SU-DHL-6 (cell line): ENCODE results near the gene PXMP4.

Experiments used
- H2AFZ ChIP-seq: fragments of 200-600 bp; sonication (generic); 2 replicates; pipeline ENCODE4 v1.6.1; 2014; ENCODE audit warnings: low read depth, mild to moderate bottlenecking, moderate library complexity, mixed read lengths, antibody characterized with exemption, low read length; ENCODE audit not compliant: severe bottlenecking
- H3F3A ChIP-seq: fragments of 200-600 bp; shearing (Covaris generic); 2 replicates; pipeline ENCODE4 v1.6.0; 2016; ENCODE audit warnings: antibody characterized with exemption, mild to moderate bottlenecking; ENCODE audit not compliant: insufficient read depth
- H3K27ac ChIP-seq: fragments of 200-600 bp; sonication (generic); 2 replicates; pipeline ENCODE4 v1.5.1; 2016; ENCODE audit warnings: low read depth, mild to moderate bottlenecking, low read length, moderate library complexity, mixed read lengths
- H3K27me3 ChIP-seq: fragments of 200-600 bp; sonication (generic), shearing (Covaris generic); 2 replicates; pipeline ENCODE4 v1.6.0; 2014; ENCODE audit warnings: mild to moderate bottlenecking, low read length
- H3K36me3 ChIP-seq: fragments of 200-600 bp; sonication (generic); 2 replicates; pipeline ENCODE4 v1.6.1; 2014; ENCODE audit warnings: mild to moderate bottlenecking, low read length, mixed read lengths
- H3K4me2 ChIP-seq: fragments of 300-600, 200-600 bp; shearing (Covaris generic), sonication (generic); 2 replicates; pipeline ENCODE4 v1.6.0; 2014; ENCODE audit warnings: low read length, low read depth, mild to moderate bottlenecking; ENCODE audit not compliant: poor library complexity, severe bottlenecking
- H3K4me3 ChIP-seq: fragments of 200-600 bp; sonication (generic); 2 replicates; pipeline ENCODE4 v1.5.1; 2014; ENCODE audit warnings: antibody characterized with exemption, low read length, mild to moderate bottlenecking, mixed read lengths; ENCODE audit not compliant: insufficient read depth, poor library complexity, severe bottlenecking
- H3K79me2 ChIP-seq: fragments of 200-600 bp; sonication (generic); 2 replicates; pipeline ENCODE4 v1.6.1; 2014; ENCODE audit warnings: mild to moderate bottlenecking, low read length, moderate library complexity; ENCODE audit not compliant: insufficient read depth
- H3K9ac ChIP-seq: fragments of 200-600 bp; sonication (generic); 2 replicates; pipeline ENCODE4 v1.7.0; 2014; ENCODE audit warnings: mild to moderate bottlenecking, low read length
- H3K9me2 ChIP-seq: fragments of 200-600 bp; sonication (generic); replicated peaks from 2 replicates; pipeline ENCODE4 v1.6.1; 2014; ENCODE audit warnings: low read length; ENCODE audit not compliant: insufficient read depth
- H3K9me3 ChIP-seq: fragments of 200-600 bp; sonication (generic); 2 replicates; pipeline ENCODE4 v1.6.1; 2014; ENCODE audit warnings: low read length, mixed read lengths; ENCODE audit not compliant: insufficient read depth
- H4K20me1 ChIP-seq: fragments of 200-600 bp; sonication (generic); 2 replicates; pipeline ENCODE4 v1.6.1; 2014; ENCODE audit warnings: low read depth, mild to moderate bottlenecking, antibody characterized with exemption, low read length, moderate library complexity, mixed read lengths
- CTCF ChIP-seq: fragments of 200-600 bp; sonication (generic); IDR thresholded peaks from one replicate; pipeline ENCODE4 v1.5.1; 2017; ENCODE audit warnings: antibody characterized with exemption, mild to moderate bottlenecking, low read length, moderate library complexity; ENCODE audit not compliant: insufficient read depth, poor library complexity, severe bottlenecking
- EZH2phosphoT487 ChIP-seq: fragments of 200-600 bp; sonication (generic), shearing (Covaris generic); conservative IDR thresholded peaks from 2 replicates; pipeline ENCODE4 v1.6.1; 2018; ENCODE audit warnings: mild to moderate bottlenecking, antibody characterized with exemption, low read length, moderate library complexity, mixed read lengths

Gene PXMP4

DNA sequence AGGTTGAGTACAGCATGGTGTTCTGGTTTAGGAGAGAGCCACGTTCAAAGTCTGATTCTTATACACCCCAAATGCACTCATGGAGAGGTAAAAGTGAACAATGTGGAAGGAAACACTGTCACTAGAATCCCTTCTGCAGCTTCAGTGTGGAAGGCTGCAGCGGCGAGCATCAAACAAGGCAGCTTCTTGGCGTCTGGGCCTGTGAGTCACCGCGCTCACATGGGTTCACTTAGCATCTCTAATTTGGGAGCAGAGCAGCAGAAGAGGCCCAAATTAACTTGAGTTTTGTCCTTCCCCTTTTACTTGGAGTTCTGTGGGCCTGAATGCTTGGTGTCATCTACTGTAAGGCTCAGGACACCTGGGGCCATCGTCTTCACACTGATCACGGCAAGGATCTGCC is 23.0 kb downstream of the PXMP4 start:
- Histone ChIP-seq H4K20me1 (no peaks in the 10 kb centered on the region), H3K36me3 (no peaks in the 10 kb centered on the region), H3K79me2 (no peaks in the 10 kb centered on the region), H3K9me3 (no peaks in the 10 kb centered on the region), H3F3A (no peaks in the 10 kb centered on the region), H3K9ac (no peak overlapping the region), H3K4me3 (no peak overlapping the region), H2AFZ (no peak overlapping the region), H3K4me2 (no peak overlapping the region), H3K27ac (no peak overlapping the region), H3K27me3 (no peaks in the 10 kb centered on the region), H3K9me2 (no peaks in the 10 kb centered on the region)
- TF ChIP-seq CTCF: no peak
- no peak for TF ChIP-seq EZH2phosphoT487

GRCh38 chr20:33696448-33696847 is 23.7 kb downstream of the PXMP4 start:
- no peak overlapping the region for H3K27ac ChIP-seq
- no peaks in the 10 kb centered on the region for H3F3A ChIP-seq
- no peak overlapping the region for H3K4me2 ChIP-seq
- H3K9me2 ChIP-seq: no peaks in the 10 kb centered on the region
- no peak overlapping the region for H3K4me3 ChIP-seq
- no peaks in the 10 kb centered on the region for H3K36me3 ChIP-seq
- no peak overlapping the region for H3K9ac ChIP-seq
- no peaks in the 10 kb centered on the region for H3K79me2 ChIP-seq
- H4K20me1 ChIP-seq: no peaks in the 10 kb centered on the region
- no peak overlapping the region for H2AFZ ChIP-seq
- H3K27me3 ChIP-seq: no peaks in the 10 kb centered on the region
- TF ChIP-seq EZH2phosphoT487: no peak
- no peak for TF ChIP-seq CTCF
- no peaks in the 10 kb centered on the region for H3K9me3 ChIP-seq

DNA sequence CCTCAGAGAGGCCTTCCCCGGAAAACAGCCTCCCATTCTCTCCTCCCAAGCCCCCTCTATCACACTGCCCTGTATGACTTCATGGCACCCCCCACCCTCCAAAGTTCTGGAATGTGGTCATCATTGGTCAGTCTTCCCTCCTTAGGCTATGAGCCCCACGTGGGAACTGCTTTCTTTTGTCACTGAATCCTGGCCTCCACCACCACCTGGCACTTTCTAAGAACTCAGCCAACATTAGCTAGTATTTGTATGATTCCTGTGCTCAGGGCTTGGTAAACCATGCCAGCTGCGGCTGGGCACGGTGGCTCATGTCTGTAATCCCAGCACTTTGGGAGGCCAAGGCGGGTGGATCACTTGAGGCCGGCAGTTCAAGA is 25.5 kb downstream of the PXMP4 start:
- no peak overlapping the region for H3K4me3 ChIP-seq
- no peaks in the 10 kb centered on the region for H3K79me2 ChIP-seq
- no peaks in the 10 kb centered on the region for H3K36me3 ChIP-seq
- H3F3A ChIP-seq: no peaks in the 10 kb centered on the region
- no peak overlapping the region for H3K4me2 ChIP-seq
- H3K27ac ChIP-seq: no peak overlapping the region
- no peaks in the 10 kb centered on the region for H4K20me1 ChIP-seq
- no peaks in the 10 kb centered on the region for H3K27me3 ChIP-seq
- H3K9me3 ChIP-seq: no peaks in the 10 kb centered on the region
- H3K9ac ChIP-seq: no peak overlapping the region
- H3K9me2 ChIP-seq: no peaks in the 10 kb centered on the region
- no peak overlapping the region for H2AFZ ChIP-seq
- TF ChIP-seq CTCF (no peak), EZH2phosphoT487 (no peak)
